ENCODE measurements around the gene FBXO46.

FBXO46 gene

DNA sequence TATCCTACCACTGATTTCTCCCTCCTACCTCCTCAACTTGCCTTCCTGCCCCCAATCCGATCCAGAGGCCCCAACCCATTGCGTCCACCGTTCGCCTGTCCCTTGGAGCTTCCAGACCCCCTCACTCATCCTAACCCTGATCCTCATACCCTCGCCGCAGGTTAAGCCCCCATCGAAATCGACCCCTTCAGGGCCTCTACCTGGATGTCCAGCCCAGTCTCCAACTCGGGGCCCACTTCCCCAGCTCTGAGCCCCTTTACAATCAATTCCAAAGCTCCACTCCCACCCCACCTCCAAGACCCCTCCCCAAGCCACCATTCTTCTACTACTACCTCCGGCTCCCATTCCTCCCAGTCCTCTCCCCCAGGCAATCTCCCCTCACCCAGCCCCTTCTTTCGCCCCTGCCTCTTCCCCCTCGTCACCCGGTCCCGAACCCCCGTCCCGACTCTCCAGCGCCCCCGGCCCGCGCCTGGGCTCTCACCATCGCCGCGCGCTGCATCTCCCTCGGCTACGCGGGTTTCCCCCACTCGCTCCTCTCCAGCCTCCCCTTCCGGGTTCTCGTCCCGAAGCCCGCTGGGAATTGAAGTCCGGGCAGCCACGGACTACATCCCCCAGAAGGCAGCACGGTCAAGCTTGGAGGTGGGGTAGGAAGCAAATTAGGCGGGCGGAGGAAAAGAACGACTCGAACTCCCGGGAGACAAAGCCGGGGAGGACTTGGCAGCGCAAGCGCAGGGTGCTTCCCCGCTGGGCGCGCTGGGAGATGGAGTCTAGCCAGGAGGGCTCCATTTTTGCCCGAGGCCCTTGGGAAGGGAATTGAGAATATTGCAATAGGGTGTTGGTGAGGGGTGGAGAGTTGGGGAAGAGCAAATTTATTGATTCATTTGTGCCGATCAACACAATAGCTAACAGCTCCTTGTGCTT, at the start of gene FBXO46:
TSS of gene FBXO46 (minus strand) at position 529 of the 921 bp plus-strand sequence. CDS start 17,401 bp downstream, outside the sequence.
- Histone ChIP-seq H3K27ac (ENCODE audit: extremely low read depth, low read depth, low read length) (peak within 1 kb of the TSS; percentile 44; the same call in 1 of the 2 replicates), H3K9me3 (ENCODE audit: control insufficient read depth, insufficient read depth, low read depth, low read length) (no peaks in the 10 kb centered on the region), H3K4me3 (ENCODE audit: low read depth, low read length) (peak within 1 kb of the TSS; percentile 66), H3K36me3 (ENCODE audit: control insufficient read depth in 2 of 2, insufficient read depth in 1 of 2, low read length in 2 of 2) (peaks cover 0 to 3% of the 10 kb centered on the region in 2 experiments; a peak in 1 of 3 replicates), H3K4me1 (ENCODE audit: control insufficient read depth, insufficient read depth, low read length) (peaks cover 5% of the 10 kb centered on the region; the same call in 1 of the 2 replicates)
- POLR2A ChIA-PET = interaction anchor here (0.5 to 3.2 kb wide), 23 partner anchors 8 to 1426 kb away, joined by 3 to 64 read pairs (median 3); partner anchors contain the start of genes MYPOP, QPCTL, SIX5 and SNRPD2
- CTCF ChIA-PET = interaction anchor here (0.6 to 1.9 kb wide), 9 partner anchors 27 to 328 kb away, joined by 3 to 7 read pairs (median 4); partner anchors contain the start of genes QPCTL and SIX5
- TF ChIP-seq ZNF2 (tag by site-specific recombination; IDR thresholded peaks at IDR 0.05) (no peak), ZNF394 (tag by site-specific recombination; IDR thresholded peaks at IDR 0.05; ENCODE audit: borderline replicate concordance) (peak; percentile 36; the same call in 1 of the 2 replicates), GFI1B (tag by site-specific recombination; IDR thresholded peaks at IDR 0.05) (no peak), ZBTB10 (tag by site-specific recombination; IDR thresholded peaks at IDR 0.05) (no peak), ZBTB17 (tag by site-specific recombination; IDR thresholded peaks at IDR 0.05) (peak; percentile 99), ZNF341 (tag by site-specific recombination; IDR thresholded peaks at IDR 0.05; ENCODE audit: low read depth) (peak; percentile 36; the same call in 1 of the 2 replicates), GLIS1 (tag by site-specific recombination; IDR thresholded peaks at IDR 0.05) (peak; percentile 84), ZNF311 (tag by site-specific recombination; IDR thresholded peaks at IDR 0.05; ENCODE audit: borderline replicate concordance) (no peak), ZNF660 (tag by site-specific recombination; IDR thresholded peaks at IDR 0.05) (no peak), ZNF555 (tag by site-specific recombination; conservative IDR thresholded peaks at IDR 0.05) (no peak), ZNF266 (tag by site-specific recombination; IDR thresholded peaks at IDR 0.05; ENCODE audit: low read depth) (no peak), REST (tag by site-specific recombination; IDR thresholded peaks at IDR 0.05) (peak; percentile 31; the same call in 1 of the 2 replicates), HOXD13 (CRISPR knock-in tag; IDR thresholded peaks at IDR 0.05; ENCODE audit: borderline replicate concordance) (no peak), ZNF292 (tag by site-specific recombination; IDR thresholded peaks at IDR 0.05; ENCODE audit: borderline replicate concordance, low read depth) (no peak), ZNF585B (tag by site-specific recombination; IDR thresholded peaks at IDR 0.05) (no peak), ZBTB21 (tag by site-specific recombination; IDR thresholded peaks at IDR 0.05) (no peak), ZNF777 (tag by site-specific recombination; IDR thresholded peaks at IDR 0.05; ENCODE audit: borderline replicate concordance) (no peak), SALL2 (tag by site-specific recombination; IDR thresholded peaks at IDR 0.05; ENCODE audit: borderline replicate concordance) (no peak), ZBTB26 (tag by site-specific recombination; optimal IDR thresholded peaks at IDR 0.05) (peak; percentile 78), ZNF558 (tag by site-specific recombination; IDR thresholded peaks at IDR 0.05) (no peak), HOXA7 (CRISPR knock-in tag; IDR thresholded peaks at IDR 0.05; ENCODE audit: borderline replicate concordance) (no peak), PRDM6 (tag by site-specific recombination; IDR thresholded peaks at IDR 0.05) (no peak)
- TF ChIP-seq, protein P1, sequence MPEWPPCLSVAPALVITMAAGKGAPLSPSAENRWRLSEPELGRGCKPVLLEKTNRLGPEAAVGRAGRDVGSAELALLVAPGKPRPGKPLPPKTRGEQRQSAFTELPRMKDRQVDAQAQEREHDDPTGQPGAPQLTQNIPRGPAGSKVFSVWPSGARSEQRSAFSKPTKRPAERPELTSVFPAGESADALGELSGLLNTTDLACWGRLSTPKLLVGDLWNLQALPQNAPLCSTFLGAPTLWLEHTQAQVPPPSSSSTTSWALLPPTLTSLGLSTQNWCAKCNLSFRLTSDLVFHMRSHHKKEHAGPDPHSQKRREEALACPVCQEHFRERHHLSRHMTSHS (tag by site-specific recombination; IDR thresholded peaks at IDR 0.05) = no peak
- TF ChIP-seq, protein P2, sequence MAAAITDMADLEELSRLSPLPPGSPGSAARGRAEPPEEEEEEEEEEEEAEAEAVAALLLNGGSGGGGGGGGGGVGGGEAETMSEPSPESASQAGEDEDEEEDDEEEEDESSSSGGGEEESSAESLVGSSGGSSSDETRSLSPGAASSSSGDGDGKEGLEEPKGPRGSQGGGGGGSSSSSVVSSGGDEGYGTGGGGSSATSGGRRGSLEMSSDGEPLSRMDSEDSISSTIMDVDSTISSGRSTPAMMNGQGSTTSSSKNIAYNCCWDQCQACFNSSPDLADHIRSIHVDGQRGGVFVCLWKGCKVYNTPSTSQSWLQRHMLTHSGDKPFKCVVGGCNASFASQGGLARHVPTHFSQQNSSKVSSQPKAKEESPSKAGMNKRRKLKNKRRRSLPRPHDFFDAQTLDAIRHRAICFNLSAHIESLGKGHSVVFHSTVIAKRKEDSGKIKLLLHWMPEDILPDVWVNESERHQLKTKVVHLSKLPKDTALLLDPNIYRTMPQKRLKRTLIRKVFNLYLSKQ (tag by site-specific recombination; IDR thresholded peaks at IDR 0.05; ENCODE audit: borderline replicate concordance) = no peak

Data from HEK293 (cell line).